ENCODE data around the gene ZNF169.
"Not testable (repeated sequence)": the region's sequence is repeated elsewhere in the genome, so short reads cannot be mapped to it uniquely, and the experiment has no call there.

DNA sequence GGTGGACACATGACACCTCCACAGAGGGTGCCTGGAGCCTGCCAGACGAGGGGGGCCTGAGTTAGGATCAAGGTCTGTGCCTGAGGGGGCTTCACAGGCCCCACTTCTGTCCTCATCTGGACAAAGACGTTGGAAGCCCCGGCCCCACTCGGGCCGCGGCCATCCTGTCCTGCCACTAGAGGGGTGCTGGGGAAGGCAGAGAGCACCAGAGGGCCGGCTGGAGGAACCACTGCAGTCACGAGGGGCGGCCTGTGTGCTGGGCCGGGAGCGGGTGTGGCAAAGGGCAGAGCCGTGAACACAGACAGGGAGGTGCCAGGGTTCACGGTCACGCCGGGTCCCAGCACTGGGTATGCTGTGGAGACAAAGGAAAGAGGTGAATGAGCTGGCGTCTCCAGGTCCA, 66.5 kb downstream of the ZNF169 start:
- not testable (repeated sequence) for TF ChIP-seq FOXK2 (IDR thresholded peaks at IDR 0.05); BHLHE40 (IDR thresholded peaks at IDR 0.05; ENCODE audit: borderline replicate concordance)
